Keratinocyte (primary cell): Measurements from ENCODE around the gene HOXC11.

Experiments used
- EZH2 ChIP-seq: IDR thresholded peaks from one replicate; pipeline ENCODE4 v1.6.1; 2012; ENCODE audit warnings: inconsistent platforms, mild to moderate bottlenecking, low read length, moderate library complexity
- TF ChIP-seq, protein P1 (sequence below), 3 experiments: IDR thresholded peaks in 1 of 3; conservative IDR thresholded peaks in 1 of 3; optimal IDR thresholded peaks in 1 of 3; 2 replicates in 2 of 3; 3 replicates in 1 of 3; pipeline versions ENCODE3 to v1.5.1; 2011; ENCODE audit warnings: low read length in 3 of 3, mild to moderate bottlenecking in 3 of 3, moderate library complexity in 2 of 3, control low read depth in 1 of 3, inconsistent platforms in 1 of 3; ENCODE audit not compliant: insufficient read depth in 2 of 3; ENCODE audit errors: extremely low read depth in 1 of 3

DNA sequence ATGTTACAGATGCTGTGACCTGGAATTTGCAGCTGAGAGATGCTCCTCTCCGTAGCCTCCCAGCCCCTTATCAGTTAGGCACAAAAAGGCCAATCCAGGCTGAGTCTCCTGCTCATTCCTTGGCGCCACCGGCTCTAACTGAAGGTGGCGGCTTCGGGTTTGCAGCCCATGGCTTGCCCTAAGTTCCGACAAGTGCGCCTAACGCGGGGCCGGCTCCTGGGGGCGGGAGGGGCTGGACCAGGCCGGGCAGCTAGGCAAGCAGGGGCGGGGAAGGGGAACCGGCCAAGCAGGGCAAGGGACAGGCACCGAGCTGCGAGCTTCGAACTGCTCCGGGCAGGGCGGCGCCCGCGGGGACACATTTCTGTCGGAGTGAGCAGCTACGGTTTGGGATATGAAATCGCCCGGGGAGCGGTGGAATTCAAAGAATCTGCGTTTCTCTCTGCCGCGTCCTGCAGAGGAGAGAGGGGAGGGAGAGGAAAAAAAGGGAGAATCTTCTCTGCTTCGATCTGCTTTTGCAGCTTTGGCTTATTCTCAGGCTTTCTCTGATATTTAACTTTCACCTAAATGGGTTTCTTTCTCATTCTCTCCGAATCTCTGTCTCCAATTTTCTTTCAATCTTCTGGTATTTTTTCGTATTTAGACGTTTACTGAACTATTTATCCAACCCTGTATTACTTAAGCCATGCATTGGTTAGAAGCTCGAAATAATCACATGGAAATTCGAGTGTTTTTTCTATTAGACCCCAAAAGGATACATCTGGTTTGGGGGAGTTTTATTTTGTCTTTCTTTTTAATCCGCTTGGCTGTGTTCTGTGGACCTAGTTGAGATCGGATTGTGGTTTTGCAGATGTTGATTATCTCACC lies 19.8 kb upstream of the HOXC11 start:
- TF ChIP-seq, protein P1, sequence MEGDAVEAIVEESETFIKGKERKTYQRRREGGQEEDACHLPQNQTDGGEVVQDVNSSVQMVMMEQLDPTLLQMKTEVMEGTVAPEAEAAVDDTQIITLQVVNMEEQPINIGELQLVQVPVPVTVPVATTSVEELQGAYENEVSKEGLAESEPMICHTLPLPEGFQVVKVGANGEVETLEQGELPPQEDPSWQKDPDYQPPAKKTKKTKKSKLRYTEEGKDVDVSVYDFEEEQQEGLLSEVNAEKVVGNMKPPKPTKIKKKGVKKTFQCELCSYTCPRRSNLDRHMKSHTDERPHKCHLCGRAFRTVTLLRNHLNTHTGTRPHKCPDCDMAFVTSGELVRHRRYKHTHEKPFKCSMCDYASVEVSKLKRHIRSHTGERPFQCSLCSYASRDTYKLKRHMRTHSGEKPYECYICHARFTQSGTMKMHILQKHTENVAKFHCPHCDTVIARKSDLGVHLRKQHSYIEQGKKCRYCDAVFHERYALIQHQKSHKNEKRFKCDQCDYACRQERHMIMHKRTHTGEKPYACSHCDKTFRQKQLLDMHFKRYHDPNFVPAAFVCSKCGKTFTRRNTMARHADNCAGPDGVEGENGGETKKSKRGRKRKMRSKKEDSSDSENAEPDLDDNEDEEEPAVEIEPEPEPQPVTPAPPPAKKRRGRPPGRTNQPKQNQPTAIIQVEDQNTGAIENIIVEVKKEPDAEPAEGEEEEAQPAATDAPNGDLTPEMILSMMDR (optimal IDR thresholded peaks at IDR 0.05 in 1 of 3, IDR thresholded peaks at IDR 0.05 in 1 of 3, conservative IDR thresholded peaks at IDR 0.05 in 1 of 3; ENCODE audit: extremely low read depth in 1 of 3, insufficient read depth in 2 of 3, low read length in 3 of 3) = no peak
- no peak for TF ChIP-seq EZH2
